Adrenal gland (tissue), 5 donors: ENCODE measurements around the gene LRRK2.

ENCODE experiments used
- POLR2A ChIP-seq, 2 donors: fragments of 450-650 bp; IDR thresholded peaks; one replicate each; pipeline ENCODE4 v1.6.1; 2017; ENCODE audit warnings: antibody characterized with exemption in 2 of 2, mild to moderate bottlenecking in 2 of 2, moderate library complexity in 1 of 2
- TF ChIP-seq, protein P1 (sequence below), 6 experiments: fragments of 450-650 bp in 4 of 6; fragments of 200-600 bp in 2 of 6; sonication (generic) in 1 of 6; IDR thresholded peaks; 1 replicate in 5 of 6; 2 replicates in 1 of 6; pipeline versions ENCODE4 v1.5.1 to v1.8.0; 2016 to 2021; ENCODE audit warnings: antibody characterized with exemption in 6 of 6, mild to moderate bottlenecking in 2 of 6, moderate library complexity in 1 of 6
- donor health status: DM: no; HTN: no; CAD: no.

DNA sequence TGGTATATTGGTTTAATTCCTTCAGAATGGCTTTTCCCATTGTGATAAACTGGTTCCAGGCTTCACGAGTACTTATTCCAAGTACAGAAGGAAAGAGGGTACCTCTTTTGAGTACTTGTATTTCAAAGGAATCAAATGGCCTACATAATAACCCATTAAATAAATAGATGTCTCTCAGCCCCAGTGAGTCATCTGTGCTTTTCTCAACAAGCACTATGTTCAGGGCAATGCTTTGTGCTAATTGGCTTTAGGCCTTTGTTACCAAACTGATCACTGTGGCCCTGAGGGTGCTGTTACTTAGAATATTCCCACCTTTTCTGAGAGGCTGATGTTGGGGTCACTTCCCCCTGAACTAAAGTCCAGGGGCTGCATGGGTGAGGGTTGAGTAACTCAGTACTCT lies 107.1 kb downstream of the LRRK2 start:
- TF ChIP-seq, protein P1, sequence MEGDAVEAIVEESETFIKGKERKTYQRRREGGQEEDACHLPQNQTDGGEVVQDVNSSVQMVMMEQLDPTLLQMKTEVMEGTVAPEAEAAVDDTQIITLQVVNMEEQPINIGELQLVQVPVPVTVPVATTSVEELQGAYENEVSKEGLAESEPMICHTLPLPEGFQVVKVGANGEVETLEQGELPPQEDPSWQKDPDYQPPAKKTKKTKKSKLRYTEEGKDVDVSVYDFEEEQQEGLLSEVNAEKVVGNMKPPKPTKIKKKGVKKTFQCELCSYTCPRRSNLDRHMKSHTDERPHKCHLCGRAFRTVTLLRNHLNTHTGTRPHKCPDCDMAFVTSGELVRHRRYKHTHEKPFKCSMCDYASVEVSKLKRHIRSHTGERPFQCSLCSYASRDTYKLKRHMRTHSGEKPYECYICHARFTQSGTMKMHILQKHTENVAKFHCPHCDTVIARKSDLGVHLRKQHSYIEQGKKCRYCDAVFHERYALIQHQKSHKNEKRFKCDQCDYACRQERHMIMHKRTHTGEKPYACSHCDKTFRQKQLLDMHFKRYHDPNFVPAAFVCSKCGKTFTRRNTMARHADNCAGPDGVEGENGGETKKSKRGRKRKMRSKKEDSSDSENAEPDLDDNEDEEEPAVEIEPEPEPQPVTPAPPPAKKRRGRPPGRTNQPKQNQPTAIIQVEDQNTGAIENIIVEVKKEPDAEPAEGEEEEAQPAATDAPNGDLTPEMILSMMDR (IDR thresholded peaks at IDR 0.05) = no peak
- TF ChIP-seq POLR2A (IDR thresholded peaks at IDR 0.05) = no peak
